HS-27A (cell line): ENCODE measurements around the gene GOLGA8R.
"Not testable (repeated sequence)": the region's sequence is repeated elsewhere in the genome, so short reads cannot be mapped to it uniquely, and the experiment has no call there.

Experiments used
- DNase-seq: peaks from one replicate; pipeline ENCODE4 v3.0.0-alpha.2; 2012; ENCODE audit warnings: low read depth, missing footprints

The GOLGA8R gene, protein sequence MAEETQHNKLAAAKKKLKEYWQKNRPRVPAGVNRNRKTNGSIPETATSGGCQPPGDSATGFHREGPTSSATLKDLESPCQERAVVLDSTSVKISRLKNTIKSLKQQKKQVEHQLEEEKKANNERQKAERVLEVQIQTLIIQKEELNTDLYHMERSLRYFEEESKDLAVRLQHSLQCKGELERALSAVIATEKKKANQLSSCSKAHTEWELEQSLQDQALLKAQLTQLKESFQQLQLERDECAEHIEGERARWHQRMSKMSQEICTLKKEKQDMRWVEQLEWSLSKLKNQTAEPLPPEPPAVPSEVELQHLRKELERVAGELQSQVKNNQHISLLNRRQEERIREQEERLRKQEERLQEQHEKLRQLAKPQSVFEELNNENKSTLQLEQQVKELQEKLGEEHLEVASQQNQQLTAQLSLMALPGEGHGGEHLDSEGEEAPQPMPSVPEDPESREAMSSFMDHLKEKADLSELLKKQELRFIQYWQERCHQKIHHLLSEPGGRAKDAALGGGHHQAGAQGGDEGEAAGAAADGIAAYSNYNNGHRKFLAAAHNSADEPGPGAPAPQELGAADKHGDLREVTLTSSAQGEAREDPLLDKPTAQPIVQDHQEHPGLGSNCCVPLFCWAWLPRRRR

DNA sequence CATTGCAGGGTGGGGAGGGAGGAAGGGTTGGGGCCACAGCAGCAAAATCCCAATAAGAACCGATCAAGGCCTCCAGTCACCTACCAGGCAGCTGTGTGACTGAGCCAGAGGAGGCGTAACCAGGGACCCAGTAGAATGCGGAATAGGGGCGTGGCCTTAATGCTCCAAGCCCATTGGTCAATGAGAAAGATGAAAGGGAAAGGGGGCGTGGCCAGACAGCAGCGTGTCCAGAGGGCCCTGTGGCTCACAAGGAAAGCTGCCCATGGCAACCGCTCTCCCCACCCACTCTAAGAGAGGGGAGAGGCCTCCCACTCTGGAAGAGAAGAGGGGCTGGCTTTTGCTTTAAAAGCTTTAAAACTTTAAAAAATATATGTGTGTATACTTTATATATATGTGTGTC lies at the start of gene GOLGA8R:
Gene GOLGA8R (minus strand): TSS at position 101 of the 400 bp plus-strand sequence. CDS start 98 bp downstream, at position 3.
- DNase-seq = not testable (repeated sequence)

DNA sequence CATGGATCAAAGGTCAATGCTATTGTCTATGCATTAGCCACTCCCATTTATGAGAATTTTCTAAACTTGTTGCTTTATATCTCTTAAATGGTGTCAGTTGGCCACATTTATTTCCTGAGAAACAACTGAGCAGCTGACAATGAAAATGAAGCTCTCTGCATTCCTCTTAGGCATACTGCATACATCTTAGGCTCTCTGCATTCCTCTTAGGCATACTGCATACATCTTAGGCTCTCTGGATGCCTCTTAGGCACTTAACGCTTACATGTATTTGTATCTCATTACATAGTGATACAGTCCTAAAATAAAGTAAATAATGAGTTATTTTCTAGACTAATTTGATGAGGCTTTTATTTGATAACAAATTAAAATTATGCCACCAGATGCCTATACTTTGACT lies 49.8 kb upstream of the GOLGA8R start:
- not testable (repeated sequence) for DNase-seq

DNA sequence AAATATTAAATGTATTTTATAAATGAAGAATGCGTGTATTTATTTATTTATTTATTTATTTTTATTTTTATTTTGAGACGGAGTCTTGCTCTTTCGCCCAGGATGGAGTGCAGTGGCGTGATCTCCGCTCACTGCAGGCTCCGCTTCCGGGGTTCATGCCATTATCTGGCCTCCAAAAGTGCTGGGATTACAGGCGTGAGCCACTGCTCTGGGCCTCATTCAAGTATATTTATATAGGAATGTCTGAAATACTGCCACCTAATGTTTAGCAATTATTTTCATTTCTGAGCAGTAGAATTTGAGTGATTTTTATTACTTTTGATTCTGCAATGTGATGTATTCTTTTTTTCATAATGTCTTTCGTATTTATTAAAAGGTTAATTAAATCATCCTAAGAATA lies 48.1 kb upstream of the GOLGA8R start:
- DNase-seq = not testable (repeated sequence)

DNA sequence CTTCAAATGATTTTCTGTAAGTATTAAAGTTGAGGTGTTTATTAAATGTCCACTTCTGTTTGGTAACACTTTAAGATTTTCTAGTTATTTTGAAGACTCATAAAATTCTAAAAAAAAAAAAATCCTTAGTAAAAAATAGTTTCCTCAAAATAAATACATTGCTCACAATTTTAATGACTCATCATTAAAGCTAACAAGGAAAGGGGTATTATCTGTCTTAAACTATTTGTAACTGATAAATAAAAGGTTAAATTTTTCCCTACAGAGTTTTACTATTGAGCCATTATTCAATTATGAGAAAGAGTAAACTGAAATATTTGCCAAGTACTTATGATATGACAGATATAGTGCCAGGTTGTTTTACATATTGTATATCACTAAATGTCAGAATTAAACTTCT lies 38.6 kb upstream of the GOLGA8R start:
- not testable (repeated sequence) for DNase-seq

DNA sequence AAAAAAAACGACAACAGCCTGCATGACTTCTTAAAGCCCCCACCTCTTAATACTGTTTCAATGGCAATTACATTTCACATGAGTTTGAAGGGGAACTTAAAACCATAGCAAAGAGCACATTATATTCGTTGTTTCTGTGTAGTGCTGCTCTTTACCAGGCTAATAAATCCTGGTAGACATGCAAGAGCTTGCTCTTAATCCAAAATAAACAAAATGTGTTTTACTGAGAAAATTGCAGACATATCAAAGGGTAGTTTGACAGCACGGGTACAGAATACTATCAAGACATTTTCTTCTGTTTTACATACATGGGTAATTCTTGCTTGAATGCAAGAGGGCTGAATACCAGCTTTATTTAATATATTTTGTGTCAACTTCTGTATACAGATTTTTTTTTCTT lies 24.3 kb upstream of the GOLGA8R start:
- not testable (repeated sequence) for DNase-seq

DNA sequence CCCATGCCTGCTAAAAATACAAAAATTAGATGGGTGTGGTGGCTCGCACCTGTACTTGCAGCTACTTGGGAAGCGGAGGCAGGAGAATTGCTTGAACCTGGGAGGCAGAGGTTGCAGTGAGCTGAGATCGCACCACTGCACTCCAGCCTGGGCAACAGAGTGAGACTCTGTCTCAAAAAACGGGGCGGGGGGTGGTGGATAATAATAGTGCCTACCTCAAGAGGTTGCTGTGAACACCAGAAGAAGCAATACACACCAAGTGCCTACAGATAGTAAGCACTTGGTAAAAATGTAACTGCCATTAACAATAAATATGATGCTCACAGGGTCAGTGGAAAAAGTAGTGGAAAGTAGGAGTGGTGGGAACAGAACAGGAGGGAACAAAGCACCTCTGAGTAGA lies 21.8 kb upstream of the GOLGA8R start:
- DNase-seq = not testable (repeated sequence)

DNA sequence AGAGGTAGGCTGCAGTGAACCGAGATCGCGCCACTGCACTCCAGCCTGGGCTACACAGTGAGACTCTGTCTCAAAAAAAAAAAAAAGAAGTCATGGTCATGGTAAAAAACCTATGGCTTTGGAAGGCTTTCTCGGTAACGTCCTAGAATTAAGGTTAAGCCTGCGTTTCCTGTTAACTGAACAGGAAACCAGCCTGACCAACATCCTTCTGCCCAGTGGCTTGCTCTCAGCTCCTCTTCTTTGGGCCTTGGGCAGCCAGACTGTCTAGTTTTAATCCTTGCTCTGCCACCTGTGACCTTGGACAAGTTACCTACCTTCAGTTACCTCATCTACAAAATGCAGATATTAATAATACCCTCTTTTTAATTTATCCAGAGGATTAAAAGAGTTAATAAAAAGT lies 6.7 kb upstream of the GOLGA8R start:
- not testable (repeated sequence) for DNase-seq

DNA sequence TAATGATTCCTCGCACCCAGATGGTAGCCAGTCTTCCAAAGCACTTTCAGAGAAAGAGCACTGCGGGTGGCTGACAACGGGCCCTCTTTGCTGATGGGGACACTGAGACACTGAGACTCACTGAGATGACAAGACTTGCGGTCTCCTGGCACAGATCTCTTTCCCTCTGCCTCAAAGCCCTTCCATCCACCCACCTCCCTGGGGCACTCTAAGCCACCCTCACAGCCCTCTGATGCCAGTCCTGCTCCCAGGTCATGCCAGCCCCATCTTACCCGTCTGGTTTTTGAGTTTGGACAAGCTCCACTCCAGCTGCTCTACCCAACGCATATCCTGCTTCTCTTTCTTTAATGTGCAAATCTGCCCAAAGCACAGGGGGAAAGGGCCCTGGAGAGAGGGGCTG lies 6.4 kb downstream of the GOLGA8R start:
- not testable (repeated sequence) for DNase-seq

DNA sequence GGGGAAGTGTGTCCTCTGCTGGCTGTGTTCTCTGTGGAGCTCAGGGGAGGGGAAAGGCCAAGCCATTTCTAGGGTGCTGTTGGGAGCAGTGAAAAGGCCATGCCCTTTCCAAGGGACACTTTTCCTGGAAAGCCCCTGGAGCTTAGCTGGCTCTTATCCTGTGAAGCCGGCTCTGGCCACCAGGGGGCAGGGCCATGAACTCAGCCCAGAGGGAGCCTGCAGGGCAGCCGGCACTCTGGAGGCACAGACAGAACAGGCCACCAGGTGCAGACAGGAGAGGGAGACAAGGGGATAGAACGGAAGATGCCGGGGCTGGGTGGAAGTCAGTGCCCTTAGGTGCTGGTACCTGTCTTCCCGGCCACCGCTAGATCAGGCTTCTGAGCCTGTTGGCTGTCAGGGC lies 15.1 kb downstream of the GOLGA8R start:
- not testable (repeated sequence) for DNase-seq

DNA sequence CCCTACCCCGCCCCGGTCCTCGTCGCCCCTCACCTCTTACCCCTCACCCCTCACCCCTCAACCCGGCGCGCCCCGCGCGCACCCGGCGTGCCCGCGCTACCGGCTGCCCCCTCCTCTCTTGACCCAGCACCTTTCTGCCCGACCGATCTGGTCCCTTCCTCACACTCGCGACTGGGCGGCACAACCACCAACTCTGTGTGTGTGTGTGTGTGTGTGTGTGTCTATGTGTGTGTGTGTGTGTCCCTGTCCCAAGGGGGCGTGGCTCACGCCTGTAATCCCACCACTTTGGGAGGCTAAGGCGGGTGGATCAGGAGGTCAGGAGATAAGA lies 20.4 kb downstream of the GOLGA8R start:
- not testable (repeated sequence) for DNase-seq

DNA sequence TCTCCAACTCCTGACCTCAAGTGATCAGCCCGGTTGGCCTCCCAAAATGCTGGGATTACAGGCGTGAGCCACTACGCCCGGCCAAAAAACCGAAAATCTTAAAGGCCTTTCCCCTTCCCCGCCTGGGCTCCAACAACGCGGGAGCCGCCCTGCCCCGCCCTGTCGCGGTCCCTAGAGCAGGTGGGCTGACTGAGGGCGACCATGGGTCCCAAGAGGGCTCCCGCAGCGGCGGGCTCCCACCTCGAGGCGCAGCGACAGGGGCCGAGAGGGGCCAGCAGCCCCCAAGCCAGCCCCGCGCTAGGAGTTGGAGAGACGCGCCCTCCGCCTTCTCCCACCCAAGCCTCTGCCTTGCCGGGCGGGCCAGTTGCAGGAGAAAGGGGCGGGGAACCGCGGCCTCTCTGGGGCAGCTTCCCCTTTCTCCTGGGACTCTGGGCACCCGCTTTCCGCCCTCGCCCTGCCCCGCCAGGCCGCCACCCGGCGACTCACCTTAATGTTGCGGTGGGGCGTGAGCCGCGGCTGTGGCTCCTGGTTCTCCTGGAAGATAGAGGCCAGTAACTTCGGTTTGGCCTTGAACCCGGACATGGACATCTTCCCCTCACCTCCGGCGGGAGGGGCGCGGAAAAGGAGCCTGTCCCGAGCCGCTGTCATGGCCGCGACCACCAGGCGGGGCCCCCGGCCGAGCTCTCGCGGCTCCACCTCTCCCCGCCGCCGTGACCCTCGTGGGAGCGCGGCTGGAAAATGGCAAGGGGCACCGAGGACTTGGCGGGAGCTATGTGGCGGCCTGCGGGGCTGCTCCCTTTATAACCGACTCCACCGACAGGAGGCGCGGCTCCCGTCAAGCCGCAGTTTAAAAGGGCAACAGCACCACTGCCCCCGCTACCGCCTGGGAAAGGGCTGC lies 21.0 kb downstream of the GOLGA8R start, which contains the start of gene CHRFAM7A:
Gene CHRFAM7A (minus strand): TSS at position 775 of the 898 bp plus-strand sequence. CDS start 10,189 bp downstream, outside the sequence.
- DNase-seq = not testable (repeated sequence)

DNA sequence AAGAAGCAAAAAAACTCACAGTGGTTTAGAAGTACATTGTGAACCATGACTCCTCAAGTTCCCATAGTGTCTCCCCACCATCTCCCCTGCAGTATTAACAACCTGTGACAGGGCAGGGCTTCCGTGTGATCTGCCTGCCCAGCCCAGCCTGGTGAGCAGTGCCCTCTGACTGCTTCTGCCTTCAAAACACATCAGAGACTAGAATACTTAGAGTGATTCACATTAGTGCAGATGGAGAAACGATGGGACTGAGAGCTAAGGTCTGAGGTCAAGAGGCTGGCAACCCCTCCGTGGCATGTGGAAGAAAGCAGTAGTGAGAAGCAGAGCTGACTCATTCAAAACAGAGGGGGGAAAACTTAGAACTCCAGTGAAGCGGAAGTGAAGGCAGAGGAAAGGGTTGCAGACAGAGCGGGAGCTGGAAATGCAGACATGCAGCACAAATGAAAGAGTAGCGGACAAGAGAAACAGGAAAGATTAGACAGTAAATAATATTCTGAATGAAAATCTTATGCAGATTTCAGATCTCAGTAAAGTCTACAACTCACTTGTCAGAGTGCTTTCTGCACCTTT lies 27.7 kb downstream of the GOLGA8R start:
- not testable (repeated sequence) for DNase-seq

DNA sequence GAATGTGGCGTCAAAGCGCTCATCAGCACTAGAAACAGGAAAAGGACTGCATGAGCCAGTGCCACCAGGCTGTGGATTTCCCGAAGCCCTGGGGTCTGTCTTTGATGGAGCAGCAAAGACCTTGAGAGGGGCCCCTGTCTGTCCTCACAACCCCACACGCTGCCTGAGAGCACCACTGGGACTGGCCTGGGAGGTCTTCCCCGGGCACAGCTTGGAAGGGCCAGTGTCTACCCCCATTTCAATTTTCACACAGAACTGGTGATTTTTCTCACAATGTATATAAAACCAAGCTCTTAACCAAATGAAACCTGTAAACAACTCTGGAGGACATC lies 37.0 kb downstream of the GOLGA8R start:
- DNase-seq = not testable (repeated sequence)

DNA sequence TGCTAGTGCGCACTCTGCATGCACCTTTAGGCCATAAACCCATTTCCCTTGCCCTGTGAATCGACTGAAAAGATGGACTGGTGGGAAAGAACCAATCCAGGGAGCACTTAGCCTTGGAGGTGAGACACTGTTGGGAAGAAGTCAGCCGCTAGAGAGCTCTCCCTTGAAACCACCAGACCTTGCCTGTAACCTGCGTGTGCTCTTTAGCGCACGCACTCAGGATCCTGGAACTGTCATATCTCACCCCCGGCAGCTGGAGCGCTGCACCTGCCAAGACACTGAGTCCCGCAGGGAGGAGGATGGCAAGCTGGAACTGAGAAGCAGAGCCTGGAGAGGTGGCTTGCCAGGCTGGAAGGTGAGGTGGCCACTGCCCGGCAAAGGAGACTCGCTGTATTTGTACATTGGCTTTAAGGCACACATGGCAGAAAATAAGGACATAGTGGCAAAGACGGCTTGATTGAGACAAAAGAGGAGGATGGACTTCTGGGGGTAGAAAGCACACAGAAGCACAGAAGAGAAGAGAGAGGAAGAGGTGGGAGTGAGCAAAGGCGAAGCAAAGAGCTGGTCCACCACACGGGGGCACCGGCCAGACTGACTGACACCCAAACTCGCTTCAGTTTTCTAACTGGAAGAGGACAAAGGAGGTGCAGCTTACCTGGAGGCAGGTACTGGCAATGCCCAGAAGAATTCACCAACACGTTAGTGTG lies 37.5 kb downstream of the GOLGA8R start:
- not testable (repeated sequence) for DNase-seq

DNA sequence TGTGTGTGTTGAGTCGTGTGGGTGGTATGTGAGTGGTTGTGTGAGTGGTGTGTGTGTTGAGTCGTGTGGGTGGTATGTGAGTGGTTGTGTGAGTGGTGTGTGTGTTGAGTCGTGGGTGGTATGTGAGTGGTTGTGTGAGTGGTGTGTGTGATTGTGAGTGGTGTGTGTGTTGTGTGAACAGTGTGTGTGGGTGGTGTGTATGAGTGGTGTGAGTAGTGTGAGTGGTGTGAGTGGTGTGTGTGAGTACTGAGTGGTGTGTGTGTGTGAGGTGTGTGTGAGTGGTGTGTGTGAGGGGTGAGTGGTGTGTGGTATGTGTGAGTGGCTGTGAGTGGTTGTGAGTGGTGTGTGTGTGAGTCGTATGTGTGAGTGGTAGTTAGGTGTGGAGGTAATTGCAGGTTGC lies 38.2 kb downstream of the GOLGA8R start:
- DNase-seq = not testable (repeated sequence)

DNA sequence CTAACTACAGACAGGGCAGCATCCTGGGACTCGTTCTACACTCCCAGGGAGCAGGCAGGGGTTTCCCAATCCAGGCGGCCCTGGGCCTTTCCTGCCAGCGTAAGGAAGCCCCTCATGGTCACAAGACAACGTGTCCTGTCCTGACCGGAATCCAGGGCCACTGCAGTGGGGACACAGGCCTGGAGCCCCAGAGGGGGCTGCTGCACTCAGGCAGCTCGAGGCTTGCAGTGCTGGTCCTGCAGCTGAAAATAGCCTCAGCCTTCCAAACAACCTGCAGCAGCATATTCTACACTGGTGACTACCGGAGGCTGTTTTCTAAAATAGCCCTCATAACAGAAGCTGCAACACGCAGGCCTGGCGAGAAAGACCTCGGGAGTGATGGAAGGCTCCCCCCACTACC lies 39.2 kb downstream of the GOLGA8R start:
- DNase-seq = not testable (repeated sequence)

DNA sequence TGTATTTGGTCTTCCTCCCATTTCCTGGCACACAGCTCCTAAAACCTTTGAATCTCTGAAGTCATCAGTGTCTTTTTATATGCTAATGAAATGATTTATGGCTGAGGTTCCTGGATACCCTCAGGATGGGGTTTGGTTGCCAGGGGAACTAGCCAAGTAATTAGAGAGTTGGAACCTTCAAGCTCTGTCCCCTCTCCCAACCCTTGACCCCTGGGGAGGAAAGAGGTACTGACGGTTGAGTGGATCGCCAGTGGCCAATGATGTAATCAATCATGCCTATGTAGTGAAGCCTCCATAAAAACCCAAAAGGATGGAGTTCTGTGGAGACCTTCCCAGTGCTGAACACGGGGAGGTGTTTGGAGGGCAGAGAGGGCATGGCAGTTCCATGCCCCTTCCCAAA lies 45.8 kb downstream of the GOLGA8R start:
- DNase-seq = not testable (repeated sequence)

DNA sequence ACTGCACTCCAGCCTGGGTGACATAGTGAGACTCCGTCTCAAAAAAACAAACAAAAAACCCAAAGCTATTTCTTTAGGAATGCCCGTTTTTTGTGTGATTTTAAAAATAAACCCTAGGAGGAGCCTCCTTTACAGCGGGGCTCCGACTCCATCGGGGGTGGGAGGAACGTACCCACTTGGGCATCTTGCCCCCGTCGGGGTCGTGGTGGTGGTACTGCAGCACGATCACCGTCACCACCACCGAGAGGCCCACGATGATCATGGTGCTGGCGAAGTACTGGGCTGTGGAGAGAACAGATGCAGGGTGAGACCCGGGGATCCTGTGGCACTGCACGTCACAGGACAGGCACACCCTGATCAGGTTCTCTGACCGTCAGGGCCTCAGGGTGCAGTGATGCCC lies 46.8 kb downstream of the GOLGA8R start:
- not testable (repeated sequence) for DNase-seq

DNA sequence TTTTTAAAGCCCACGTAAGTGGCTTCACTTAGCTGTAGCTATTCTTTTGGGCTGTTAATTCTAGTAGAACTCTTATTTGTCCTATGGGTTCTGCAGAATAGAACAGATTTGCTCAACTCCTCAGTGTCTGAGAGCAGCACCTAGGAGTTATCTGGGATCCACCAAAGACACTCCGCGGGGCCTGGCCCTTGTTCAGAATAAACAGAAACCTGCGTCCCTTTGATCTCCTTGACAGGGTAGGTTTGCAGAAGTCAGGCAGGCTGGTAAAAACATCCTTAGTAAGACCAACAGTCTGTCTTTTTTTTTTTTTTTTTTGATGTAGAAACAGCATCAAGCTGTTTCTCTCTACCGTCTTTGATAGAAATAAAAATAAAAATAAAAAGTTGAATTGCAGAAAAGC lies 52.7 kb downstream of the GOLGA8R start:
- not testable (repeated sequence) for DNase-seq

DNA sequence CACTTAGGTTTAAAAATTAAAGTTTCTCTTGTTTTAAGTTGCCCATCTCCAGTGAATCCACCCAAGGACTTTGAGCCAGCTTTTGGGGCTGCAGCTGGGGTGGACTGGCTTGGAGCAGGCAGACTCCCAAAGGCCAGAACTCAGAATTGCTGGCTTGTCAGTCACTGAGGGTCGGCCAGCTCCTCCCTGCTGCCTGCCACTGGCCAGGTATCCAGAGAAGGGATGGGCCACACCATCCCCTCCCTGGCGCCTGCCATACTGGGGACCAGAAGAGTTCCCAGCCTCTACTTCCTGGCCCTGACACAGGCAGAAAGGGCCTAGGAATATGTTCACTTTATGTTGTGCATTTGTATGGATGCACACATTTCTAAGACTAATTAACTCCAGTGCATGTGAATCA lies 53.1 kb downstream of the GOLGA8R start:
- DNase-seq = not testable (repeated sequence)

DNA sequence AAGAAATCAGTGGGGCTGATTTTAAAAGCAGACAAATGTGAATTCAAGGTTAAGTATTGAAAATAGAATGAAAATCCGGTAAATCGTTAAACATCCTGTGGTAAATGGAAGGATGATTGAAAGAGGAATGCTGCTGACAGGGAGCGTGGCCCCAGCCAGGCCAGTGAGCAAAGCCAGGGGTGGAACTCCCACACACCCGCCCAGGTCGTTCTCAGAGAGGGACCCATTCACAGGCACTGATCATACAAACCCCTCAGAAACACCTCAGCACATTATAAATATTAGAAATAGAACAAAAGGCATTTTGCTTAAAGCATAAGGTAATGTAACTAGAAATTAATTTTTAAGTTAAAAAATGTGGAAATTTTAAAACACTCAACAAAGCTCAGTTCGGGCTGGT lies 59.0 kb downstream of the GOLGA8R start:
- DNase-seq = not testable (repeated sequence)
